GM18502 (cell line): Measurements from ENCODE around the gene DAP.
"Not testable (repeated sequence)": the region's sequence is repeated elsewhere in the genome, so short reads cannot be mapped to it uniquely, and the experiment has no call there.

ENCODE experiments used
- ATAC-seq: cut with Tn5 transposase; IDR thresholded peaks from one replicate; pipeline ENCODE4 v1.9.1; 2021; ENCODE audit warnings: mild to moderate bottlenecking; ENCODE audit not compliant: unreplicated experiment, poor library complexity

Gene DAP, protein sequence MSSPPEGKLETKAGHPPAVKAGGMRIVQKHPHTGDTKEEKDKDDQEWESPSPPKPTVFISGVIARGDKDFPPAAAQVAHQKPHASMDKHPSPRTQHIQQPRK

DNA sequence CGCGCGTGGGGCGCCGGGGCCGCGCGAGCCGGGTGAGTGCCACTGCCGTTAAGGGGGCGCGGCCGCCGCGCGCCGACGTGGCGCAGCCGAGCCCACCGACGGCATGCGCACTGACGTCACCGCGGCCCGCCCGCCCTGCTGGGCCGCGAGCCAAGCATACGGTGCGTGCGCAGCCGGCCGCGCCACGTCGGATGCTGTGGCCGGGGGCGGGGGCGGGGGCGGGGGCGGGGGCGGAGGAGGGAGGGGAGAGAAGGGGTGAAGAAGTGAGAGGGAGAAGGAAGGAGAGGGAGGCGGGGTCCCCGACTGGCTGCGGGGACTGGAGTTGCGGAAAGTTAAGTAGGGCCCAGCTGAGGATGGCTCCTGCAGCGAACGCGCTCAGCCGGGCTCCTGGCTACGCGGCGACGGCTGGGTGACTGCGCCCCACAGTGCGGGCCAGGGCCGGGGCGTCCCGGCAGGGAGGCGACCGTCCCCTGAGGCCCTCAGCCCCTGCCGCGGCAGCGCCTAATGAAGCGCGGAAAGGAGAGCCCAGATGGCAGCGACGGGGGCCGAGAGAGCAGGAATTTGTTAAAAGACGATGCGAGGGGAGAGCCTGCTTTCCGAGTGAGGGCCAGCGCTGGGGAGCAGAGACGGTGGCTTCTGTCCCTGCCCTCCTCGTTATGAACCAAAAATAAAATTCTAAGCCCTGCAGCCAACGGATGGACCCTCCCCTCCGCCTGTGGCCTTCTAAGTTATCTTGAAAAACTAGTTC, at the start of gene DAP:
Gene DAP, minus strand, starts transcription at position 50 of the 748 bp plus-strand sequence. CDS start 166 bp downstream, outside the sequence.
- ATAC-seq: peak; percentile 78

DNA sequence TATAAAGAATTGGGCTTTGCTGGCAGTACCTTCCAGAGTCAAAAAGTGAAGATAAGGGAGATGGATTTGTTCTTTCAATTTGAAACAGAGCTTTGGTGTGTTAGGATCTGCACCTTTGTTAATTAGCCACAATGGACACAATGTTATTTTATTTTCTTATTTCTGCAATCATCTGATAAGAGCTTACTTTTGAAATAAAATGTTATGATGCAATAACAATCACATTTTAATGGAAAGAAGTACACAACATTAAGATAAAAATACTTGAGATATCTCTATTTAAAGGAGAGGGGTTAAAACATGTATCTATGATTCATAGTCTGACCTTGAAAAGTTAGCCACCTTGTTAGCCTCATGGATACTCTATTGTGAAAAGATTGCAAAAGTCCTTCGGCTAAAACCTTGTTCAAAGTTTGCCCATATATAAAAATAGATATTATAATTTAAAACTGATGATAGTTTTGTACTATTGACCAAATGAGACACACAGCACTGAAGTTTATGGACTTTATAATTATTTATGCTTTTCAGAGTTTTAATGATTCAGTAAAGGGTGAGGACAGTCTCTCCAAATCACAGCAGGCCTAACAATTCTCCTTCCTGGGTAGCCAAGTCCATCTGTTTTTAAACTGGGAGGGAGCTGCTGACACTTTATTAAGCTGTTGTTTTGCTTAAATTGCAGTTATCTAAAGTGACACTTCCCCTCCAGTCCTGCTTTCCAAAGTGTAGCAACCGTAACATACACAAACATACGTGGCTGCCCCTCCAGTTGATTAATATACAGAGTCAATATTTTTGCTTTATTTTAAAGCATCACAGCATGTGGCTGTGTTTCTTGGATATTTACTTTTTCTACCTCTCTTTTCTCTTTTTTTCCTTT, 47.6 kb upstream of the DAP start:
- no peak for ATAC-seq

DNA sequence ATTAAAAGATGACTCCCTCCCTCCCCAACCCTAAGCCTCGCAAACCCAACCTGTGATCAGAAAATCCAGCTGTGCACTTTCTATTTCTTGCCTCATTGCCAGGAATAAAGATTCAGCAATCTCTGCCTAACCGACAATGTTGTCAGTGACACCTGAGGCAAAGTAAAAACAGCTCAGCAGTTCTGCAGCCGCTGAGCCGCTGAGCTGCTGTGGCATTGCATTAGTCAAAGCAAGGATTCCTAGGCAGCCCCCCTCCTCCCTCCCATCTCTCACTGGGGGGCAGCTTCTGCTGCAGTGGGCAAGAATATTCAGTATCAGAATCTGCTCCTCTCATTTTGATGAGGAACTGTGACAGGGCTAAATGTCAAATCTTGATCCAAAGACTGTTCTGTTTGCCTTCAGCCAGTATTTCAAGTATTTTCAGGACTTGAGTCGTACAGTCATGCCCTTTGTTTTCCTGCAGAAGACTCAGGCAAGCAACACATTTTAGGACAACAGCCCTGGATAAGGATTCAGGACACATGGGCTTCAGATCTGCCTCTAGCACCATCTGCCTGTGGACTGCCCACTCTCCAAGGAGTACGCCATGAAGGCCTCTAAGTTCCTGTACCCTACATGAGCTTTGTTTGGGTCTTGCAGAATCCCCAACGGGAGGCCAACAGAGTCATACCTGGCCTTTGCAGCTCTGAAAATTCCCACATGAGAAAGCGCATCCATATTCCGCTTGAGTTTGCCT, 41.1 kb upstream of the DAP start:
- no peak for ATAC-seq

DNA sequence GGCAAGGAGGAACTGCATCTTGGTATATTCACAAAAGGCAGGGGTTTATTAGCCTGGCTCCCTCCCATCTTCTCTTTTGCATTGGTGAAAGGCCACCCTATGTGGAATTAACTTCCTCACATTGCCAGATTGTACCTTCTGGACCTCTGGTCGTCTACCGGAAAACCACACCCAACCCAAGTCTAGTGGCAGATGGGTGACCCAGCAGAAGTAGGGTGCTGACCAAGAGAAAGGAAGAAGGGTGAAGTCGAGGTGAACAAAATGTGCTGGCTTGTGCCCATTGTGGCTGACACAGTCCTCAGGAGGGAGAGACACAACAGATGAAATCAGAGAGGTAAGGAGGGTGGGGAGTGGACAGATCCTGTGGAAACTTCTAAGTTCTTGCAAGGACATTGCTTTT, 39.8 kb upstream of the DAP start:
- no peak for ATAC-seq

DNA sequence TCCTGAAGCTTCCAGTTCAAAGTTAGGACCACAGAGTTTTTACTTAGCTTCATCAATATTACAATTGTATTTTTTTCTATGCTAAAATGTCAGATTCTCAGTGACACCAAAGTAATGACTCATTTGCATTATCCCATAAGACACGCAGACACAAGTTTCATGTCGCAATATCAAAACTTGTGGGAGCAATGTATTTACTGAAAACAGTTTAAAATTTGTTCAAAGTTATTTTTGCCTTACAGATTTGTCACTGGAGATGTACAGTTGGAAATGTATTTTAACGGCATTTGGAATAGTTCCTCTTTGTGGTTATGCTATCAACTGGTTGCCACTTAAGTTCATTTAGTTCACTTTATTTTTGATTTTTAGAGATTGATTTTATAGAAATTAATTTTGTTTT, 36.2 kb upstream of the DAP start:
- no peak for ATAC-seq

DNA sequence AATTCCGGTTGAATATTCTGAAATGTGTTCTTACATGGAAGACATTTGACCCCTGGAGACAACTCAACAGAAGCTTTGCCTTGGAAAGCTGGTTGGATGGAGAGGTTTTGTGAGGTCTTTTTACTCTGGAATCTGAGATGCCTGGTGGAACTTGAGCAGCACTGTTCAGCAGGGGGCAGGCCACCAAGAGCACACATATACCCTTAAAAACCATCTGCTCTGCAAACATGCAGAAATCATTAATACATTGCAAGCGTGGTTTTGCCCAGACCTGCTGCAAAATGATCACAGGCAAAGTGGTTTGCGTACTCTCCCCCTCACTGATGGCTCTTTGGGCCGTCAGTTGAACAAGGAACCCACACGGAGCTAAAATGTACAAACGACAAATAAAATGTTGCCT, 32.8 kb upstream of the DAP start:
- ATAC-seq: no peak

DNA sequence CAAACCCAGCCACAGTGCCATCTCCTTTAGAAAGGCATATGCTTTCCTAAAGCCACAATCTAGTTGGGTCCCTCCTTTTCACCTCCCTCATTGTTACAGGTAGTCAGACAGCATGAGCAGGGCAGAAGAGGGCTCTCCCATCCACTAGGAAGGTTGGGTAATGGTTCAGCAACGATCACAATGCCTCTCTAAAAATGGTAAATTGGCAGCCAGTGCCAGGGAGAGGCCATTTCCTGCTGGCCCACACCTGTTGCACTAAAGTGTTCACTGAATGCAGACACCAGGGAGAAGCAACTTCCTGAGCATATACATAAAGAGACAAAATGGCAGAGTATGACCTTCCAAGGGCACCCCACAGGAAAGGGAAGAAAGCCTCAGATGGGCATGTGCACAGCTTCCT, 31.3 kb upstream of the DAP start:
- no peak for ATAC-seq

DNA sequence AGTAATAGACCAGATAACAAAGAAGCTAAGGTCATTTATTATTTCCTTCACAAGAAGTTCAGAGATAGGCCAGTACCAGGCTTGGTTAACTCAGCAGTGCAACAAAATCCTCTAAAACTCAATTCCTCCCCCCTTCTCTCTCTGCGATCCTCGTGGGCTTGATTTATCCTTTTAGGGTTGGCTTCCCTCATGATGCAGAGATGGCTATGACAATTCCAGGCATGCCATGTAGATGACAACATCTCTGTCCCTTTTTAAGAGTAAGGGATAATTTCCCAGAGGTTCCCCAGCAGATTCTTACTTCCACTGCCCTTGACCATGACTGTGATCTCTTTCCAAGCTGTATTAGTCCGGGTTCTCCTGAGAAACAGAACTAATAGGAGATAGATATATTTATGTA, 28.7 kb upstream of the DAP start:
- ATAC-seq: no peak

DNA sequence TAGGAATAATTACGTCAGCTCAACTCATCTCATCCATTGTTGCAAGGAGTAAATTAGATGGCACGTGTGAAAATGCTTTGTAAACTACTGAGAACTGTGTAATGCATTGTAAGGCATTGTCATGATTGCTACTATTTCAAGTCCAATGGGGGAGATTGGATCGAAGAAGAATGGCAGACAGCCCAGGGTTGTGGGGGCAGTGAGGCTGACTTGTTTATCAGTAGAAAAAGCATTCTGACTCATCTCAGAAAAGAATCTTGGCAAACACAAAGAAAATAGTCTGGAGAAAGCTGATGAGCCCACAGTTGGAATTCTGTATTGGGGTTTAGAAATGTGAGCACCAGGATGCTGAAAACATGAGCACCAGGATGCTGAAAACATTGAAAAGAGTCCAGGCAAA, 28.0 kb upstream of the DAP start:
- ATAC-seq: no peak

DNA sequence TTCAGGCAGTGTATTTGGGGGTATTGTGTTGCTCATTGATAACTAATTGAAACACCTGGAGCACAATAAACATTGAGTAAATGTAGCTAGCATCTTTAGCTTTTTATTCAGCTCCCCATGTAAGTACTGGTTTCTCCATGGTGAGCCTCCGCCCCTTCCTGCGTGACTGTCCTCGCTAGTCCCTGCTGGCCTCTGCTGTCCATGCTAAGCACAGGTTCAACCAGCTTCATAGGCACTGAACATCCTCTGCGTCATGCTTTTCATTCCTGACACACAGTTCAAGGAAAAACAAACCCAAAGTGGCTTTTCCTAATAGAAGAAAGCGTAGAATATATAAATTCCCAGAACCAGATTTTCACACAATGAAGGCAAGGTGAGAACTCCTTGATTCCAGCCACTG, 27.3 kb upstream of the DAP start:
- ATAC-seq: no peak

DNA sequence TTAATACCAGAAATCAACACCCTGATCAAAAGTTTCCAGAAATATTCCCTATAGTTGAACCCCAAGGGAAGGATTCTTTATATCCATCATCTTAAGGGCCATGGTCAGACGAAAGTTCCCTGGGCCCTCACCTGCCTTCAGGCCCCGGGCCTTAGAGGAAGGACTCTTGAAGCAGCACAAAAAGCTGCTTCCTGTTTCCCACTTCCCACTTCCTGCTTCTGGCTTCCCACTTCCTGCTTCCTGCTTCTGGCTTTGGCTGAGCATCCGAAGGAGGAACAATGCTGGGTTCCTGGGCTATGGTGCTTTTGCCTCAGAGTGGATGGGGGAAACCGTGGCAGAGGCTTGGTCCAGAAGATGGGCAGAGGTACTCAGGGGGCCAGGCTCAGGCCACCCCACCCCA, 25.8 kb upstream of the DAP start:
- ATAC-seq: no peak

DNA sequence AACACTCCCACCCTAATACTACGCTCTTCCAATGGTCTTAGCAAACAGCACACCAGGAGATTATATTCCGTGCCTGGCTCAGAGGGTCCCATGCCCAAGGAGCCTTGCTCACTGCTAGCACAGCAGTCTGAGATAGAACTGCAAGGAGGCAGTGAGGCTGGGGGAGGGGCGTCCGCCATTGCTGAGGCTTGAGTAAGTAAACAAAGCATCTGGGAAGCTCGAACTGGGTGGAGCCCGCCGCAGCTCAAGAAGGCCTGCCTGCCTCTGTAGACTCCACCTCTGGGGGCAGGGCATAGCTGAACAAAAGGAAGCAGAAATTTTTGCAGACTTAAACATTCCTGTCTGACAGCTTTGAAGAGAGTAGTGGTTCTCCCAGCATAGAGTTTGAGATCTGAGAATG, 19.2 kb upstream of the DAP start:
- not testable (repeated sequence) for ATAC-seq

DNA sequence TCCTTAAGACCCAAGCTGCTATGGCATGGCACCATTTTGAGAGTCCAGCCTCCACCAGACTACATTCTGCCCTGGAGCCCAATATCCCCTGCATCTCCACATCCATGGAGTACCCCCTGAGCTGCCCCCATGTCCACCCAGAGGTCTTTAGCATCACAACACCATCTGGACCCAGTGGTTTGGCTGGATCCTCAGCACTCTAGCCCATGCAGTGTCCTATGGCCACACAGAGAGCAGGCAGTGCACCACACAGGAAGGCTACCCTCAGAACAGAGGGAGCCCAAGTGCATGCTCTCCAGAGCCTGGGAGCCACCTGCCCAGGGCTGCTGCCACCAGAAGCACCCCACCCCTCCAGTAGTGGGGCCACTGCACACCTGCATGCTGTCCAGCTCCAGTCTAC, 18.6 kb upstream of the DAP start:
- no peak for ATAC-seq

DNA sequence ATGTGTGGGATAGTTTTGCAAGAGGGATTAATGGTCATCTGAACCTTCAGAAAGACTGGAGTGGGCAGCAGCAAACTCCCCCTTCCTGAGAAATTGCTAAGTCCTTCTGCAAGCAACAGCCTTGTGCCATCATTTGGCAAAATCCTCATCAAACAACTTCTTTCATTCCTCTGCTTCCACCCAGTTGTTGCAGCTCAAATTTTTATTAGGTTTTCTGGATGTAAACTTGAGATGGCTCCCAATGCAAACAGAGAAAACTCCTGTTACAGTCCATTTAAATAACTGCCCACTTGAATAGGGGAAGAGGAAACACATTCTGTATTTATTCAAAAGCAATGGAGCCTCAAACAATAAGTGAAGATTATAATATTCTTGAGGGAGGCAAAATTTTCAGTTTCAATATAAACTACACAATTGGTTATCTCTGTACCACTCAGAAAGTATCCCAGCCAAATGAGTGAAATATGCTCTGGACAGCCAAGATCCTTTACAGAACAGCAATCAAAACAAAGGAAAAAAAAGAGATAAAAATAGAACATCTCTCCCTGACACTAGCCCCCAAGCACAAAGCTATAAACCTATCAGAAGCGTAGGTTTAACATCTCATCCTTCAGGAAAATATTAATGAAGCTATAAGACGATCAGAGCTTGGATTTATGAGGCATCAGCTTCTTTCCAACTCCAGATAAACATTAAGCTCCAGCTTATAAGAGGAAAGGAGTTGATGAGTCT, 17.3 kb upstream of the DAP start:
- ATAC-seq: no peak

DNA sequence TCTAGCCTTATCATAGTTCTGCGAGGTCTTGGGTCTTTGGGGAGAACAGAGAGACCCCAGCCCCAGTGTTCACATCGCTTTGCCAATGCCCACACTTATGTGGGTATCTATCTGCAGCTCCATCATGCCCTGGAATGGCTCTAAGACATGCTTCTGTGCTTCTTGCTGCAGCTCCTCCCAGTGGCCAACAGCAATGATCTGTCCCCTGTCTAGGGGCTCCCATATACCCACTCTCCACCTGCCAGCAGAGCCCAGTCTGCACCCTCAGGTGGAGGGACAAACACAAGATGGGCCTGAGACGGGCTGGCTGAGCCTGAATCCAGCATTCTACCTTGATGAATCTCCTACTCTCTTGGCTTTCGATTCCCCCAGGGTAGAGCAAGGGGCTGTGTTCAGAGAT, 14.6 kb upstream of the DAP start:
- no peak for ATAC-seq

DNA sequence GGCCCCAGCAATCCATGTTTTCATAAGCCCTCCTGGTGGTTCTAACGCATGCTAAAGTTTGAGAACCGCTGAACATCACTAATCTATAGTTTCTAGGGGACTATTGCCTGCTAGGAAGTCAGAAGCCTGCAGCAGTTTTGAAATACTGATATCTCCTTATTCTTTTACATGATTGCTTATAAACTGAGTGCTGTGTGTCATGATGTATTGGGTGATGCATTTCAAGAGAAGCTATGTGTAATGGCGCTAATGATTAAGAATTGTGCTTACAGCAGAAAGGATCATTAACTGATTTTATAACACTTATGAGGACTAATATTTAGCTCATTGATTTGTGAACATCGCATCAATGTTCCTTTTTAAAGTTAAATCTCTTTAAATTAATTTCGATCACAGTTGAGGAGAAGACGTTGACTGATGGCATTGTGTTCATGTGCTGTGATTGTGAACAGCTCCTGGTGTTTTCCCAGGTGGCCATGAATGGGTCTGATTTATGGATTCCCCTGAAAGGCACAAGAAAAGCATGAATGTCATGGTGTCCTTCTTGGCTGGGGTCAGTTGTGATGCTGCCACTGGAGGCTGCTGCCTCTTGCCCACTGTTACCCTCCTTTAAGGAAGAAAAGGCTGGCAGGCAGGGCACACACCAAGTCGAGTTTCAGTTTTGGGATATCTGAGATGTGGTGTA, 12.0 kb upstream of the DAP start:
- ATAC-seq: no peak

DNA sequence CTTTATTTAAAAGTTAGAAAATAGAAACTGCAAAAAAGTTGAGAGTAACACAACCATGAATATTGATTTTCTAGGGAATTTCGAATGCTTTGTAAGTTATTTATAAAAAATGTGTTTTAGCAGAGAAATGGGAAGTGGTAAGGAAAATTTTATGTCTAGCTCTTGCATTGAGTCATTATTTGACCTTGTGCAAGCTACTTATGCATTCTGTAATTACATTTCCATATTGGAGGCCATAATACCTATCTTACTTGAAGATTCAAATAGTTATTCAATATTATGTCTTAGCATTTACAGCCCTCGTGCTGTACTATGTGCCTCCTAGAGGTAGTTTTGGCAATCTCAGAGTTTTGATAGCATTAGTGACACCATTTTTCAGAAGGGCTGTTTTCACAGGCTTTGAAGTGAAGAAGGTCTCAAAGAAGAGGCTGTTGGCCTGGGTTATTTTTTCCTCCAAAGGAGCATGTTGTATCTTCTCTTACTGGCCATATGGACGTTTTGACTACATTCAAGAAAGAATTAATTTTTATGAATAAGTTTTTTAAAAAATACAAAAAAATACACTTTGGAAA, 7.4 kb upstream of the DAP start:
- ATAC-seq: no peak

DNA sequence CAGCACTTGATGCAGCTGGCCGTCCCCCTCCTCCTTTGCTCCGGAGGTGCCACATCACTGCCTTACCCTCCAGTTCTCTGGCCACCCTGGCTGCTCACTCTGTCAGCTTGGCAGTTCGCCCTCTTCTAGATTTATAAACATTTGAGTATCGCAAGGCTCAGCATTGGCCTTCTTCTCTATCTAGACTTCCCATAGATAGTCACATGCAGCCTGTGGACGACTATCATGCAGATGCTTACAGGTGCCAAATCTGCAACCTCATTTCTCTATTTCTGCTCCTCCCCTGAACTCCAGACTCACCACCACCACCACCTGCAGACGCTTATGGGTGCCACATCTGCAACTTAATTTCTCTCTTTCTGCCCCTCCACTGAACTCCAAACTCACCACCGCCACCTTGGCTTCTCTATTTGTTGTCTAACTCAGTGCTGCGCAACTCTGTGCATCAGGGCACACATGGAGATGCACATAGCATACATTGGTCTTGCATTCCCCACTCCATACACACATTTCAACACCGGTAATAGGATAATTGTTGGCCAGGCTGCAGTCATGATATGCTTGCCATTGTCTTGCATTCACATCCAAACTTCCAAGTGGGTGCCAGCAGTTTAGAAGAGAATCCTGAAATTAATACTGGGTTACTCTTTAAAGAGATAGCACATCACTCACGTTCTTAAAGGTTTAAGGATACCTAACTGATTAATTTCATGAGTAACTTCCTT, 1.9 kb upstream of the DAP start:
- no peak for ATAC-seq
